Bone marrow (tissue), 2 donors: ENCODE results near the gene SHISAL2B.
"Not testable (repeated sequence)": the region's sequence is repeated elsewhere in the genome, so short reads cannot be mapped to it uniquely, and the experiment has no call there.

Experiments
- DNase-seq, 2 donors: peaks; one replicate each; lab custom pipeline; 2025; lab: John Stamatoyannopoulos, UW

The SHISAL2B gene

DNA sequence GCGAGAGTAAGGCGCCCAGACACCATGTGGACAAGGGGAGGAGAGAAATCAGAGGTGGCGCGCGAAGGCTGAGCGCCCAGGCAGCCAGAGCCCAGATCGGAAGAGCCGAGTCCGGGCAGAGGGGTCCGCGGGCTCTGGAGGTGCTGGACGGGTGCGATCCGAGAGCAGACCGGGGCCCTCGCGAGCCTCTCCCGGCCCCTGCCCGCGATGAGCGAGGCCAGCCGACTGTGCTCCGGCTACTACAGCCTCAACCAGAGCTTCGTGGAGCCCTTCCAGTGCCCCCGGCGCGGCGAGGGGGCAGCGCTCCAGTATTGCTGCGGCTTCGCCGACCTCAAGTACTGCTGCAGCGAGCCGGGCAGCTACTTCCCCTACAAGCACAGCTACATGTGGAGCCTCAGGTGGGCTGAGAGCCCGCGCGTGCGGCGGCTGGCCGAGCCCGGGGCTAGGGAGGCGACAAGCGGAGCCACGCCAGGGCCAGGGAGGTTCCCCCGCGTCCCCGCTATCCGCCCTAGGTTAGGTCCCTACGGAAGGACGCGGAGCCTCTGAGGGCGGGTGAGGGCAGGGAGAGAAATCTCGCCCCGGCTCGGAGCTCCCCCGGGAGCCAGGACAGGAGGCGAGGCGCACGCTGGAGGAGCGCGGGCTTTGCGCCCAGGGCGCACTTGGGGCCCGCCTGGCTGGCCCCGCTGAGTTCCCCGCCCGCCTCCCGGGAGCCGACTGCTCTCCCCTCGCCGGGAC lies at the start of gene SHISAL2B:
SHISAL2B (plus strand) TSS at position 87 of the 735 bp plus-strand sequence; CDS start at position 208, 121 bp downstream.
- DNase-seq = peak in 1 of 2 donors; percentile 4

DNA sequence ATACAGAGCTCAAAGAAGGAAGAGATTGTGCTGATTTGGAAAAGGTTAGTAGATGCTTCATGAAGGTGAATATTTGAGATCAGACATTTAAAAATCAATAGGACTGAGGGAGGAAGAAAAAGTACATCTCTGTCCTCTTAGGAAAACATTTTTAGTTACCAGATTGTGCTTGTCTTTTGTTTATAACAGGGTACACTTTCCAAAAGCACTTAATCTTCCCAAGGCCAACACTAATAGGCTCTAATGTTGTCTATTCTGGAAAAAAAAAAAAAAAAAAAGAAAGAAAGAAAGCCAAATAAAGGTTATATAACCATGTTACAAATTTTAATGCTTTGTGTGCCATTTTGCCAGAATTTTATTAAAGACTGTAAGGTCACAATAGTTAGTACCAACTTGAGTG lies 45.5 kb upstream of the SHISAL2B start:
- no peak for DNase-seq

DNA sequence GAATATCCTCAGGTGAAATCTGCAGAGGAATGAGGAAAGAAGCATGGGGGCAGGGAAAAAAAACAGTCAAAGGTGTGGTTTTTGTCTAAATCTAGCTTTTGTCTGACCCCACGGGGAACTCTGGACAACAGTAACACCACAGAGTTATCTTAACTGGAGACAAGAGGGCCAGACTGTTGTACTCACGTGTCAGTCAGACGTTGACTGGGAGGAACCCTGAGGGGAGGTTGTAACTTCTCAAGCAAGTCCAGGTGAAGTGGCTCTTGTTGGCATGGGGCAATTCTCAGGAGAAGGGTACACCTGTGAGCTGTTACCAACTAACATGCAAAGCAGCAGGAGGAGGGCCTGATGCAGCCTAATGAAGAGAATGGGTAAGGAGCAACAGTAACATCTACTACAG lies 44.1 kb upstream of the SHISAL2B start:
- DNase-seq = no peak

DNA sequence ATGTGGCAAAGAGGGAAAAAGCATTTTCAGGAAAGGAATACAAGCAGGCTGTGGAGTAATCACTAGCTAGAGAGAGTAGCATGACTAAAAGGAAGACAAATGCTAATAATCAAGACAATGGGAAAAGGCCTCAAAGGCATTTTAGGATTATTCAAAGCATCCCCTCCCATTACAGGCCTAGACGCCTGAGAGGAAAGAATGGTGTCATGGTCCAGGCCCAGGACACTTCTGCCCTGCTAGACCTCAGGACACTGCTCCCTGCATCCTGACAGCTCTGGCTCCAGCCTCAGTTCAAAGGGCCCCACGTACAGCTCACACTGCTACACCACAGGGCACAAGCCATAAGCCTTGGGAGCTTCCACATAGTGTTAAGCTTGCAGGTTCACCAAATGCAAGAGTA lies 40.8 kb upstream of the SHISAL2B start:
- no peak for DNase-seq

DNA sequence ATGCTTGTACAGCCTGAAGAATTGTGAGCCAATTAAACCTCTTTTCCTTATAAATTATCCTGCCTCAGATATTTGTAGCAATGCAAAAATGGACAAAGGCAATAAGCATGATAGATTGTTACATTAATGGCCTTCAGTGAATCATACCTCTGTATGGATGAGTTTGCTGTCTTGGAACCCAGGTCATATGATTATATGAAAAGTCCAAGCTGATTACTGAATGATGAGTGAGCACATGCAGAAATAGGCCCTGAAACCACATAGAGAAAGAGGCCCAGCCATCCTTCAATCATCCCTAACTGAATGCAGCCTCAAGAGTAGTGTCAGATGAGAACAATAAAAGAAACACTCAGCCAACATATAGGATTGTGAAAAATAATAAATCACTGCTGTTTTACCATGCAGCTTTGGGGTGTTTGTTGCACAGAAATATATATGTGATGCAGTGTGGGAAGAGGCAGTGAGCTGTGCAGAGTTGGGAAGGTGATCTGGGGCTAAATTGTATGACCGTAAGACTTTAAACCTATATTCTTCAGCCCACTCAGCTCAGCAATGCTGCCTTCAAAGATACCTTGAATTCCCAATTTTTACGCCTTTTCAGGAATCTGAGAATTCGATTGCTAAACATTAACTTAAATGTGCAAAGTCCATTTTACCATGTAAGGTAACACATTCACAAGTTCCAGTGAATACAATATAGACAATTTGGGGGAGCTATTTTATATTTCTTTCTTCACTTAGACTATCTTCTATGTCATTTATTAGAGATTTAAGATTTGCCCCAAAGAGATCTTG lies 36.3 kb upstream of the SHISAL2B start:
- DNase-seq = no peak

DNA sequence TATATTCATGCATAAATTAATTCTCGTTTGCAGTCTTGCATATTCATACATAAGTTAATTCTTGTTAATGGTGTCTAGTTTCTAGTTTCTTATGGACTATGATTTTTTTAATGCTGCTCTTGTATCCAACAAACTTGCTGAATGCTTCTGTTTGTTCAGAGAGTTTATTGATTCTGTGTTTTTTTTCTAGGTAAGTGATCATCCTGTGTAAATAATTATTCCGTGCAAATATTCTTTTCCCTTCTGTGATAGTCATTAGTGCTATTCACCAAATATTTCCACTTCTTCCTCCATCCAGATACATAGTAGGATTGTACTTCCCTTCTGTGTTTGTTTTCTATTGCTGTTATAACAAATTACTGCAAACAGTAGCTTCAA lies 35.8 kb upstream of the SHISAL2B start:
- no peak for DNase-seq

DNA sequence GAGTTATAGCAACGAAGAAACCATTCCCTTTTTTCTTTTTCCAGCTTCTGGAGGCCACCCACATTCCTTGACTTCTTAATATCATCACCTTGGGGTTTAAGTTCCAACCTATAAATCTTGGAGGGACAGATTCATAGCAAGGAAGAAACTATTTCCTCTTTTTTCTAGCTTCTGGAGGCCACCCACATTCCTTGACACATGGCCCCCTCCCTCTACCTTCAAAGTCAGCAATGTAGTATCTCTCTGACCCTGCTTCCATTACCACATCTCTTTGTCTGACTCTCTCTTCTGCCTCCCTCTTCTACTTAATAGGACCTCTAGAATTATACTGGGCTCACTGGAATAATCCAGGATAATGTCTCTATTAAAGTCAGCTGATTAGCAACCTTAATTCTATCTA lies 34.7 kb upstream of the SHISAL2B start:
- no peak for DNase-seq

DNA sequence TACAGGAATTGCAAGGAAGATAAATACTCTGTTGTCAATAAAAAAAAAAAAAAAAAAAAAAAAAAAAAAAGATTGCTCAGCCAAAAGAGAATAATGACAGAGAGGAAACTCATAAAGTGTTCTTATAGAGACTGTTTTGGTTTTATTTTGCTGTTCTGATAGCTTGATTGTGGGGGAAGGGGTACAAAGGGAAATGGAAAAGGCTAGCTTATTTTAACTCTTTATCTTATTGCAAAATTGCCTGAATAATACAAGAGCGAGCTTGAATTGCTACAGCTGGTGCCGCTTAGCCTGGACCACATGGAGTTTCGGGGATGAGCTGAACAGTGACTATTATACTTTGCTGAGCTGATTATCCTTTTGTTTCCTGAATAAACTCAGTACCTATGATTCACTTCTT lies 31.0 kb upstream of the SHISAL2B start:
- no peak for DNase-seq

DNA sequence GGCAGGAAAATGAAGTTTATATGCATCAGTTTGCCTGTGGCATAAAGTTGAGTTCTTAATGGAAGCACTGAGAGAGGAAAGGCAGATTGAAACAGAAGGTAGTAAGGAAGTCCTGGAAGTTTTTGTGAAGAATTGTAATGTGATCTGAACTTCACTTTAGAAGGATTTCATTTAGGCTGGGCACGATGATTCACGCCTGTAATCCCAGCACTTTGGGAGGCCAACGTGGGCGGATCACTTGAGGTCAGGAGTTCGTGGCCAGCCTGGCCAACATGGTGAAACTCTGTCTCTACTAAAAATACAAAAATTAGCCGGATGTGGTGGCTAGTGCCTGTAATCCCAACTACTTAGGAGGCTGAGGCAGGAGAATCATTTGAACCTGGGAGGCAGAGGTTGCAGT lies 27.1 kb upstream of the SHISAL2B start:
- DNase-seq = not testable (repeated sequence)

DNA sequence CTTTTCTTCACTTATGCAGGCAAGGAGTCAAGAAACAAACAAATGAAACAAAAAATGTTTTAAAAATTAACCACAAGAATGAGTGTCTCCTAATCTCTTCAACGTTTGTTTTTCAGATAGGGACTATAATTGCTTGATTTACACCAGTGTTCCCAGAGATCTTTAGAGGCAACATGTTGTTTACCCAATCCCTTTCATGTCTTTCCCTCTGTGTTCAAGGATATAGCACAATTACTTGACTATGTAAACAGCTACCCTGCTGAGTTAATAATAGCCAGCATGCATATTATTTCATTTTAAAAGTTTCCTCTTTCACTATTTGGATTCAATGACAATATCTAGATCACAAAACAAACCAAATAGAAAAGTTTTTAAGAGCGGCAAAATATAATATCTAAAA lies 25.1 kb upstream of the SHISAL2B start:
- DNase-seq = no peak

DNA sequence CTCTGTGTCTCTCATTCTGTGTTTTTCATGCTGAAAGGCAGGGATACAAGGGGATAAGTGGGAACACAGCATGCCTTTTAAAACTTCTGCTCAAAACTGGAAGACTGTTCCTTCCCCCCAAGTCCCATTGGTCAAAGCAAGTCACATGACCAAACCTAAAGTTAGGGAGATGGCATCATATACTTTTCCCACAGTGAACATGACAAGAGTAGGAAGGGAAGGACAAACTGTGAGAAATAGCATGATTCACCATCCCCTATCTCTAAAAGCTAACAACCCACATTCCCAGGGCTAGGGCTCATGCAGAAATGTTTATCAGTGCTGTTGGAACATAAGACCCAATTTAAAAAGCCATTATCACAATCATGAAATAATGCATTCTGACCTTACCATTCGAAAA lies 24.2 kb upstream of the SHISAL2B start:
- DNase-seq = no peak

DNA sequence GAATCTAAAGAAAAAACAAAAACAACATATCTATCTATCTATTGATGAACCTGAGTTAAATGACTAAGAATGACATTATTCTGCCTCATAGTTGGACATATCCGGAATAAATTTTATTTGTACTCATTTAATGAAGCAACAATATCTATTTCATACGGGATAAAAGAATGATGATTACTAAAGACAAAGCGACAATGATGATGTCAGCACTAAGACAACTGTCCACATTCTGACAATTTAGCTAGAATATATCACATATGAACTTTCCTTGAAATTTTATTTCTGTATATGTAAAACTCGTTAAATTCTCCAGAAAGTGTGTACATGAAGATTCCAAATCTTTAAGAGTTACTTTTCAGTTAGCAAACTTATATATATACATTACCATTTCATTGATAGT lies 23.2 kb upstream of the SHISAL2B start:
- DNase-seq = no peak

DNA sequence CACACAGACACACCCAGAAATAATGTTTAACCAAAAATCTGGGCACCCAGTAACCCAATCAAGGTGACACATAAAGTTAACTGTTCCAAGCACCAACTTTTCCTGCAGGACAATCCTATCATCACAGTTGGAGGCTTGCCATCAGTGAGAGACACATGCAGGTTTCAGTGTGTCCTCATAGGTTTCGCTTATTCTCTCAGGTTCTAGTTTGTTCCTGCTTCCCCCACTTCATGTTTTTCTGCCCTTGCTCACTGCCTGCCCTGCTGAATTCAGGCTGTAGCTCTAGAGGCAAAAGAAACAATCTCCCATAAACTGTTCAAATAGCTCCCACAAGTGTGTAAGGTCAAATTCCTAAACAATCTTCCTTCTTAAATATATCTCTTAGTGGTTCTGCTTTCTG lies 20.0 kb upstream of the SHISAL2B start:
- no peak for DNase-seq

DNA sequence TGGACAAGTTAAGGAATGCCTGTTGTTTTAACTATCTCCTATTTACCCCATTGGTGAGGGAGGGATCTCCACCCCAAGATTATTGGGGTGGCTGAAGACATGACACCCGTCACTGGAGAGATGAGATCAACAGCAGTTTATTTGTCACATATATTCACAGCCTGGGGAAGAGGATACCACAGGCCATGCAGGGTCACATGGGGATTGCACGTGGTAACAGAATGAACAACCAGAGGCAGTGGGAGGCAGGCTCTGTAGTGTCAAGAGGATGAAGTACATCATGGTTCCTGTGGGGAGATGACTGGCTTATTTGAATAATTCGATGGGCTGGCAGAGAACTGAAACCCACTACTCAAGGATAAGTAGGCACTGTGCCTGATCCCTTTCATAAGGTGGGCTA lies 18.6 kb upstream of the SHISAL2B start:
- DNase-seq = no peak

DNA sequence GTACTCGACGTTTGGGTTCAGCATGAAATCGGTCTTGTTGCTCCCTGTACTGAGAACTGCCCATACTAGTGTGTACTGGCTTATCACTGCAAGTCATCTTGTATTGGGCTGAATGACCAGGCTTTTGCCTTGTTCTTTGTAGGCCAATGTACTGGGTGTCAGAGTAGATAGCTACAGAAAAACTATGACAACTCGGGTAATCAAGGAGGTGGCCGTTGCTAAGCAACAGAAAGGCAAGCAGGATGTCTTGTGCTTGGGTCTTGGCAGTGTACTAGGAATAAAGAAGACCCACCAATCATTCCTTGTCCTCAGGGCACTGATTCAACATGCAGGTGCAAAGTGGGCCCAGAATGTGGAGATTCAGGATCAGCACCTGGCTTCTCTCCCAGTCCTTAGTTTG lies 11.9 kb upstream of the SHISAL2B start:
- no peak for DNase-seq

DNA sequence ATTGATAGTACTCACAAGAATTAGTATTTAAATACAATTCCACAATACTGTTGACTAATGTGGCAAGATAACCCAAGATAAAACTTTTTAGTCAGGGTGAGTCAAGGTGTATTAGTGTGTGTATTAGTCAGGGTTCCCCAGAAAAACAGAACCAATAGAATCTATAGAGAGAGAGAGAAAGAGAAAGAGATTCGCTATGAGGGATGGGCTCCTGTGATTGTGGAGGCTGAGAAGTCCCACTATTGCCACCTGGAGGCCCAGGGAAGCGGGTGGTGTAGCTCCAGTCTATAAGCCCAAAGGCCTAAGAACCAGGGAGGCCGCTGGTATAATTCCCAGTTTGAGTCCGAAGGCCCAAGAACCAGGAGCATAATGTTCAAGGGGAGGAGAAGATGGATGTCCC lies 10.0 kb upstream of the SHISAL2B start:
- DNase-seq = no peak

DNA sequence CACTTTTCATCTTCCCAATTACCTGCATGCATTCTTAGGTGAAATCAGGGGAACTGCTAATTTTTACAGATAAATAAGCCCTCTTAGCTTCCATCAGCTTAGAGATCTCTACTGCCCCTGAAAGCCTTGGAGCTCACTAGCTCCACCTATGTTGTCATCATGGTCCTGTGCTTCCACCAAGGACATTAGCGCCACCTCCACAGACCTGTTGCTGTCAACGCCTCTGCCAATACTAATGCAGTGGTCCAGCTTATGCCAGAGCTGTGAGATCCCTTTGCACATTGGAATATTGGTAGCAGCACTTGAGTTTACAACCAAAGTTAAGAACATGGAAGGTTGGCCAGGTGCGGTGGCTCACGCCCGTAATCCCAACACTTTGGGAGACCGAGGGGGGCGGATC lies 7.7 kb upstream of the SHISAL2B start:
- DNase-seq = no peak

DNA sequence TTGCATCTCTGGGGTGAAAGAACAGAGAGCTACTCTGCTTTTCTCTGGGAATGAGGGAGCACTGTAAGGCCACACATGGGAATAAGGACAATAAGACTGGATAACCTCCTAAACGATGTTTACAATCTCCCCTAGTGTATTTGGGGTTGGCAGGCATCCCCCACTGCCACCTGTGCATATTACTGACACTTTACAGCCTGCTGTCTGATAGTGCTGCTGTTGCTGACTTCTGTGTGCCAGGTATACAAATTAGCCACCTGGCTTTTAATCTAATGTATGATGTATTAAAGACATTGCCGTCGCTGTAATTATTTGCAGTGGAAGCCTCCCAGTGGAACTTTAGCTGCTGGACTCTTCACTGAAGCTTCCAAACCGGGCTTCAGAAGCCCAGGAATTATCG lies 4.4 kb upstream of the SHISAL2B start:
- no peak for DNase-seq

DNA sequence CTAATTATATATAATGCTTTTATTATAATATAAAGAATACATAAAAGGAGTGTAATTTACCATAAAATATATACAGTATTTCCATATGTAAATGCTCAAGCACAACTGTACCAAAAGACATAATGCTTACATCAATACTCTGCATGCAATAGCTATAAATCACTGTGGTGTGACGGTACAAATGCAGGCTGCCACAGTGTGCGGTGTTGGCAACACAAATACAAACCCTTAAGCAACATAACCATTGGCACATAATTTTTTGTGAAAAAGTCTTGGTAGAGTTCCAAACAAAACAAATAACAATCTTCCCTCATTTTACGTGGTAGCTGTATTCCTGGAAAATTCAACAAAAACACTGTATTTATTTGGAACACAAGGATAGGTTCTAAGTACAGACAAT lies 1.9 kb upstream of the SHISAL2B start:
- no peak for DNase-seq

DNA sequence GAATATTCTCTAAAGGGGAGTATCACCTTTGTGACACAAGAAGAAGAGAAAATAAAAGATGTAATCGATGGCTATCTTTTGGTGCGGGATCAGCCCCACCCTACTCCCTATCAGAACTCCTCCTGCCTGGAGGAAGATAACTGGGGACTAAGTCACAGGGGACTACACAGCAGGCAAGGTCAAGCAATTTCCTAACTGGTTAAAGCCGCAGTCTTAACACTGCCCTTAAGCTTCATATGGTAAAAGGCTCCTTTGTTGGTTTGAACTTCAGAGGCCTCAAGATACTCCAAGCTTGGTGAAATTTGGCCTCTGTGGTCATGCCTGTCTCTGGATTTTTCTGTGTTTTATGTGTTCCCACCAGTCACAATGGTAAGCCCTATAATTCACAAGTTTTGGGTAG lies 1.3 kb upstream of the SHISAL2B start:
- no peak for DNase-seq

DNA sequence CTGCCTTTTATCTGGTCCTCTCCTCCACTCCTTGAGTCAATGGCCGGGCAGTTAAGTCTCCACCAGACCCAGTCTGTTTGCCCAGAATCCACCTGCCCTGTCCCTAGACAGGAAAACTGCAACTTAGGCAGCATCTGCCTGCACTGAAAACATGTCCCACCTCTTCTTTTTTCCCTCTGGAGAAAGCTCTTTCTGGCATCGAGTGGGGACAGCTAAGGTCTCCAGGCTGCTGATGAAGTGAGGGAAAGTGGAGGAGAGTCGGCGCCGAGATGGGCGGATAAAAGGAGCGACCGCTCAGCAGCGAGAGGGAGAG lies 243 bp upstream of the SHISAL2B start:
- DNase-seq = no peak

DNA sequence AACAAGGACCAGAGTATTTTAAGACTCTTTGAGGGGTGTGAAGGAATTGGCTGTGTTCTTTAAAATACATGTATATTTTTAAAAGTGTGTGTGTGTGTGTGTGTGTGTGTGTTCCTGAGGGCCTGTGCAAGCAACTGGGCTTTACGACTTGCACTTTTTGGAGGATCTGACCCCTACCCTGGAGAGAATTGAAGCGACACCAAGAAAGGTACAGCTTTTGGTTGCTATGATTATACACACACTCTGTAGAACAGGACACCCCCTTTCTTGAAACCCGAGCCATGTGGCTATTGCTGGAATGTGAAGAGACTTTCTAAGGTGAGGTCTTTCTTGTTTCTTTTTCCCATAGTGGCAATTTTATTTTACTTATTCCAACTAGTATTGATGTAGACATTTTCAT lies 988 bp downstream of the SHISAL2B start:
- no peak for DNase-seq

DNA sequence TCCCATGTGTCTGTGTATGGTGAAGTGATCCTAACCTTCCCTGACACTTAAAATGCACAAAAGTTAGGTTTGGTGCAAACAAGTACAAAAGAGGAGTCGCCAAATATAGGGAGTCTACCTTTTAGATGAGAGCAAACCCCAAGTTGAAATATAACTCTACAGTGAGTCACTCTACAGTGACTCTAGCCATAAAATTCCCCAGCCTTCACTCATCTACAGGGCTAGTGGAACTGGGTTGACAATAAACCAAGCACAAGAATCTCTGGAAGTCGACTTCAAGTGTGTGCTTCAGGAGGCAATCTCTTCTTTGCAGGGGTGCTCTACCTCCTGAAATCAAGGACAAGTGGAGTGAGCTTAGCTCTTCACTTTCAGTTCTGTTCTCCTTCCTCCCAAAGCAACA lies 3.3 kb downstream of the SHISAL2B start:
- DNase-seq = no peak

DNA sequence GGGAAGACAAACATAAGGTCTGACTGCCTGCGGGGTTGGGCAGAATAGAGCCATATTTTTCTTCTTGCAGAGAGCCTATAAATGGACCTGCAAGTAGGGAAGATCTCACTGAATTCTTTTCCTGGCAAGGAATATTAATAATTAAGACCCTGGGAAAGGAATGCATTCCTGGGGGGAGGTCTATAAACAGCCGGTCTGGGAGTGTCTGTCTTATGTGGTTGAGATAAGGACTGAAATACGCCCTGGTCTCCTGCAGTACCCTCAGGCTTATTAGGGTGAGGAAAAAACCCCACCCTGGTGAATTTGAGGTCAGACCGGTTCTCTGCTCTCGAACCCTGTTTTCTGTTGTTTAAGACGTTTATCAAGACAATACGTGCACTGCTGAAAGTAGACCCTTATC lies 6.1 kb downstream of the SHISAL2B start:
- not testable (repeated sequence) for DNase-seq
